Epithelial cell of esophagus (primary cell): ENCODE measurements around the gene RNPS1.

ENCODE experiments used
- DNase-seq: peaks from one replicate; pipeline ENCODE4 v3.0.0; 2010; ENCODE audit warnings: low read depth
- H3K4me3 ChIP-seq: 2 replicates; pipeline ENCODE4 v1.5.1; 2011; ENCODE audit warnings: mild to moderate bottlenecking, low read length, control low read depth
- TF ChIP-seq, protein P1 (sequence below): IDR thresholded peaks from 2 replicates; pipeline ENCODE4 v1.5.1; 2011; ENCODE audit warnings: low read depth, mild to moderate bottlenecking, low read length, control low read depth, inconsistent platforms; ENCODE audit not compliant: insufficient read depth; ENCODE audit errors: missing control alignments

Gene RNPS1, protein sequence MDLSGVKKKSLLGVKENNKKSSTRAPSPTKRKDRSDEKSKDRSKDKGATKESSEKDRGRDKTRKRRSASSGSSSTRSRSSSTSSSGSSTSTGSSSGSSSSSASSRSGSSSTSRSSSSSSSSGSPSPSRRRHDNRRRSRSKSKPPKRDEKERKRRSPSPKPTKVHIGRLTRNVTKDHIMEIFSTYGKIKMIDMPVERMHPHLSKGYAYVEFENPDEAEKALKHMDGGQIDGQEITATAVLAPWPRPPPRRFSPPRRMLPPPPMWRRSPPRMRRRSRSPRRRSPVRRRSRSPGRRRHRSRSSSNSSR

DNA sequence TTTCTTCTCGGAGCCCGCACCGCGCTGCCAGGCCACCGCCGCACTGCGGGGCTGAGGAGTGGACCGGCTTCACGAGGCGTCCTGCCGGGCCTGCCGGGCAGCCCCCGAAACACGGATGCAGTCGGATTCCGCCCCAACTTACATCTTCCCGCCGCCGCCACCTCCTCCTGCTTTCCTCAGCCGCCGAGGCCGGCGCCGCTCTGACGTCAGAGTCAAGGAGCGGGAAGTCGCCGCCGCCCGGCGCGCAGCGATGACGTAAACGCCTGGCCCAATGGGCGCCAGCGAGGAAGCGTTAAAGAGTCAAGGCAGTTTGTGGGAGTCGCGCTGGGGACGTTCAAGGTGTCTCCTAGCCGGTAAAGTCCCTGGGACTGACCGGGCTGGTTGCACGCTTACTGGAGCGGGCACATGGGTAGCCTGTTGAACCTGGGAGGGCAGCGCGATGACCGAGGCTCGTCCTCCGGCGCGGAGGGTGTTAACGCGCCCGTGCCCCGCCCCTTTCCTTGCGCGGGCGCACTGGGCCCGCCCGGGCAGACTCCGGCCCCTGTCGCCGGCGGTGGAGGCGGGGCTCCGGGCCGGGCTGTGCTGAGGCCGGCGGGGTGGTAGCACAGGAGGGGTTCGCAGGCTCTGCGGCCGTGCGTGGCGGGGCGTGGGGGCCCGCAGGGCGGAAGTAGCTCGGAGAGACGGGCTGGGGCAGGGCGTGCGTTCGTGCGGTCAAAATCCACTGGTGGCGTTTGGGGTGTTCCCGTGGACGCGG is at the start of gene RNPS1:
Gene RNPS1, minus strand, starts transcription at position 214 of the 754 bp plus-strand sequence. CDS start 3,483 bp downstream, outside the sequence.
- TF ChIP-seq, protein P1, sequence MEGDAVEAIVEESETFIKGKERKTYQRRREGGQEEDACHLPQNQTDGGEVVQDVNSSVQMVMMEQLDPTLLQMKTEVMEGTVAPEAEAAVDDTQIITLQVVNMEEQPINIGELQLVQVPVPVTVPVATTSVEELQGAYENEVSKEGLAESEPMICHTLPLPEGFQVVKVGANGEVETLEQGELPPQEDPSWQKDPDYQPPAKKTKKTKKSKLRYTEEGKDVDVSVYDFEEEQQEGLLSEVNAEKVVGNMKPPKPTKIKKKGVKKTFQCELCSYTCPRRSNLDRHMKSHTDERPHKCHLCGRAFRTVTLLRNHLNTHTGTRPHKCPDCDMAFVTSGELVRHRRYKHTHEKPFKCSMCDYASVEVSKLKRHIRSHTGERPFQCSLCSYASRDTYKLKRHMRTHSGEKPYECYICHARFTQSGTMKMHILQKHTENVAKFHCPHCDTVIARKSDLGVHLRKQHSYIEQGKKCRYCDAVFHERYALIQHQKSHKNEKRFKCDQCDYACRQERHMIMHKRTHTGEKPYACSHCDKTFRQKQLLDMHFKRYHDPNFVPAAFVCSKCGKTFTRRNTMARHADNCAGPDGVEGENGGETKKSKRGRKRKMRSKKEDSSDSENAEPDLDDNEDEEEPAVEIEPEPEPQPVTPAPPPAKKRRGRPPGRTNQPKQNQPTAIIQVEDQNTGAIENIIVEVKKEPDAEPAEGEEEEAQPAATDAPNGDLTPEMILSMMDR = no peak
- H3K4me3 ChIP-seq = peak within 1 kb of the TSS; percentile 83
- DNase-seq = peak; percentile 97

DNA sequence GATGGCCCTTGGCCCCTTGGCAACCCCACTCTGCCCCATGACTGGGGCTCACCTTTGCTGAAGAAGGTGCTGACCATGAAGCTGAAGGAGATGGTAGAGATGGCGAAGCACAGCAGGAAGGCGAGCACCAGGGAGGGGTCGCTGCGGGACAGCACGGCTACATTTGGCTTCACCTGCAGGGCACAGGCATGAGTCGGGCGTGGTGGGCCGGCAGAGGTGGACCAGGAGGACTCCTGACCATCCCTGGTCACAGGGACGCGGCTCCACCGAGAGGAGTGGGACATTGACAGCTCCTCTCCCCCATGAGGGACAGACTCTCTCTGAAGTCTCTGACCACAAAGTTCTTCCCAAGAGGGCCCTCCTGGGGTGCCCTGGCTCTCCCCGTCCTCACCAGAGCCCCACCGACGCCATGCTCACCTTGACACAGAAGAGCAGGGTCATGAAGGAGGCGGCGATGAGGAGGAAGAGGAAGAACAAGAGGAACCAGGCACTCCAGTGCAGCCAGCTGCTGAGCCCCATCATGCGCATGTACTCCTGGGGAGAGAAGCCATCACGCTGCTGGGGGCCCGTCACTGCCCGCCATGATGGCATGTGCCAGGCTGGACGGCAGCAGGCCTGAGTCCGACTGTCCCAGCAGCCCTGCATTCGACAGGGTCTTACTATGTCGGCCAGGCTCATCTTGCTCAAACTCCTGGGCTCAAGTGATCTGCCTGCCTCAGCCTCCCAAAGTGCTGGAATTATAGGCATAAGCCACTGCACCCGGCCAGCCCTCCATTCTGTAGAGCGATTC is 49.5 kb upstream of the RNPS1 start:
- no peak overlapping the region for H3K4me3 ChIP-seq
- DNase-seq = no peak
- TF ChIP-seq, protein P1 = no peak

DNA sequence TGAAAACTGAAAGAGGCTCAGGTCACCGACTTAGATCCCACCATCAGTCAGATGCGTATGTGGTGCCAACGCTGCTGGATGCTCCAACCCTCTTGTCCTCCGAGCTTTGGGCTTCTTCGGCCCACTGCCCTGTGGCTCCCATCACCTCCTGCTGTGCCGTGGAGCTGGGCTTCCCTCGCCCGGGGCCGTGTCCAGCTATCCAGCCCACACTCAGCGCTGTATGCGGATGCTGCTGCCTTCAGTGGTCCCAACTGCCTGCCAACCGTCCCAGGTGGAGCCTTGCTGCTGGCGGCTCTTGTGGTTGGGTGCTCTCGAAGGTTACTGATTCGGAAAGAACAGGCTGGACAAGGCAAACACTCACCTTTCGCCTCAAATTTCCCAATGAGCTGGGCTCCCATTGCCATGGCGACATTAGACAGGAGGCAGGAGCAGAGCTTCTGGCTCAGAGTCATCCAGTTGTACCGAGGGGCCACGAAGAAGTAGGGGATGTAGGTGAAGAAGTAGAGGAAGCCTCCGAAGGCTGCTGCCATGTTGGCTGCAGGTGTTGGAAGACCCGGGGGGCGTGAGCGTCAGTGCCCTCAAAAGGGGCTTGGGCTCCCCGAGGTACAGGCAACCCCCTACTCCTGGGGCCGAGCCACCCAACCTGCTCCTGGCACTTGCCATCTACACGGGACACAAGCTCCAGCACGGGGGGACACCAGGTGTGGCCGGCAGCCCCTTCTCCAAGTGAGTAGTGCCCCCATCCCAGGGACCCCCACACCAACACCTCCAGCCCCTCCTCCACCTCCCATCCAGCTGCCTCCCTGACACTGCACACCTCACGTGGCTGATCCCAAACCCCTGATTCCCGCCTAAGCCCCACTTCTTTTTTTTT is 40.4 kb upstream of the RNPS1 start:
- TF ChIP-seq, protein P1 = no peak
- no peak for DNase-seq
- H3K4me3 ChIP-seq = no peak overlapping the region

DNA sequence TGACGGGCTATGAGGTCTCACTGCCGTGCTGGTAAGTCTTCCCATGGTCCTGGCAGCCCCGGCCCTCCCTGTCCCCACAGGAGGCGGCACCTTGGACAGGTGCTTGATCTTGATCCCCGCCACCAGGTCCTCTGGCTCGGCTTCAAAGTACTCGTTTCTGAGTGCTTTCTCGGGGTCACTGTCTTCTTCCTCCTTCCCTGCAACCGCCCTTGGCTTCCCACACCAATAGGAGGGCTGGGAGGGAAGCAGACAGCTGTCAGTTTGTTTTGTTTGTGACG is 31.9 kb upstream of the RNPS1 start:
- no peak for DNase-seq
- TF ChIP-seq, protein P1 = no peak
- no peak overlapping the region for H3K4me3 ChIP-seq

DNA sequence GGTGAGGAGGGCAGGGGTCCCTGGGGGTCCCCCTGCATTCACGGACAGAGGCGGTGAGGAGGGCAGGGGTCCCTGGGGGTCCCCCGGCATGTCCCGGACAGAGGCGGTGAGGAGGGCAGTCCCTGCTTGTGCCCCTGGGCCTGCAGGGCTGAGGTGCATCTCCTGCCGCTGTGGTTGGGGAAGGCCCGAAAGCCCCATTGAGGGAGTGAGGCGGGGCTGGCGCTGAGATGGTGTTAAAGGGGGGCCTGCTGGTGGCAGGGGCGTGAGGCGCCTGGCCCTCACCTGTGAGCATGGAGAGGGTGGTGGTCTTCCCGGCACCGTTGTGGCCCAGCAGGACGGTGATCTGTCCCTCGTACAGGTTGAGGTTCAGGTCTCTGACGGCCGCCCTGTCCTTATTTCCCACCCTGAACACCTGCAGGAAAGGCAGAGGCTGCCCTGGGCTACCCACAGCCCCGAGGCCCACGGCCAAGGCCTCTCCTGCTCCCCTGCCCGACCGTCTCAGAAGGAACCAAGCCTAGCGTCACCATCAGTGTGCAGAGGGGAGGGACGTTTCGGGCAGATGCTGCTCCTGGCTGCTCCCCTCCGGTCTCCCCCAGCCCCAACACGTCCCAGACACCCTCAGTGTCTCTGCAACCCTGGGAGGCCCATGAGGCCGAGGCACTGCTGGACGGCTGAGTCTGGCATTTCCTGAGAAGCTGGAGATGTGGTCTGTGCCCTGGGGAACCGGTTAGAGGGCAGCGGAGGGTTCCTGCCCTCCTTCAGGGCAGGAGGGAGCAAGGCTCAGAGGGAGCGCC is 31.4 kb upstream of the RNPS1 start:
- TF ChIP-seq, protein P1 = no peak
- H3K4me3 ChIP-seq = no peak overlapping the region
- no peak for DNase-seq

DNA sequence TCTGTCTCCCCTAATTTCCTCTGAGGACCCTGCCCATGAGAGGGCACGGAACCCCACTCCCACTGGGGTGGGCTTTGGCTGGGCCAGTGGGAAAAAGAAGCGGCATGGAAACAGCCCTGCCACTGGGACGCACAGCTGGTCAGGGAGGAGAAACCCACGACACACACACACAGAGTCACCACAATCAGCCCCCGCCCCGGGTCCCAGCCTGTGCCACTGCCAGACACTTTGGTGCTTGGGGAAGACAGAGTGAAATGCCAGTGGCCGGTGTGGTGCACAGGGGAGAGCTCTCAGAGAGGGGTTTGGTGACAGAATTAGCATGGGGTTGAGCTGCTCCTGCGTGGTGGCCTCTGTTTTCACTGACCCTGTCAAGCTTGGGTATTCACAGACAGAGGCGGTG is 30.7 kb upstream of the RNPS1 start:
- no peak for DNase-seq
- no peak overlapping the region for H3K4me3 ChIP-seq
- TF ChIP-seq, protein P1 = no peak
